ENCODE data around the gene ZNF341.

Gene ZNF341

DNA sequence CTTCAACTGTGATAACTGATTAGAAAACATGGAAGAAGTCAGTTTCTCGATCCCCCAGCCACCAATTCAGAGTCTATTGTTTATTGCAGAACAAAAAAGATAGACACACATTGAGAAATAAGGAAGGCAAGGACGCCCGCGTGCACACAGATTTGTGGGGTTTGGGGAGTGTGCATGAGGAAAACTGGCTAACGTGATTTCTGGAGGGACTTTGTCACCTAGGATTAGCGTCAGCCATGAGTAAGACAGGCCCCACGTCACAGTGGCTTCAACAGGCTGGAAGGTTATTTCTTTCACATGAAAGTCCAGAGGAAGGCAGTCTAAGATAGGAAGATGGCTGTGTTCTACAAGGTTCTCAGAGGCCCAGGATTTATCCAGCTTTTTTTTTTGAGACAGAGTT lies 7.7 kb downstream of the ZNF341 start:
- ChIA-PET CTCF (no interaction called here), POLR2A (no interaction called here)
- no peaks in the 10 kb centered on the region for H3K4me1 ChIP-seq (ENCODE audit: control insufficient read depth, insufficient read depth, low read length)
- H3K36me3 ChIP-seq (ENCODE audit: control insufficient read depth in 2 of 2, insufficient read depth in 1 of 2, low read length in 2 of 2) = no peaks in the 10 kb centered on the region
- no peak overlapping the region for H3K4me3 ChIP-seq (ENCODE audit: low read depth, low read length)
- no peaks in the 10 kb centered on the region for H3K9me3 ChIP-seq (ENCODE audit: control insufficient read depth, insufficient read depth, low read depth, low read length)
- no peak overlapping the region for H3K27ac ChIP-seq (ENCODE audit: extremely low read depth, low read depth, low read length)
- TF ChIP-seq ZBTB11 (tag by site-specific recombination; conservative IDR thresholded peaks at IDR 0.05; ENCODE audit: low read depth) = no peak
- no peak for TF ChIP-seq PRDM1 (tag by site-specific recombination; IDR thresholded peaks at IDR 0.05)
- no peak for TF ChIP-seq ZNF580 (tag by site-specific recombination; IDR thresholded peaks at IDR 0.05)
- no peak for TF ChIP-seq ZBTB6 (tag by site-specific recombination; IDR thresholded peaks at IDR 0.05)
- TF ChIP-seq ZNF585B (tag by site-specific recombination; IDR thresholded peaks at IDR 0.05) = no peak
- no peak for TF ChIP-seq GLIS1 (tag by site-specific recombination; IDR thresholded peaks at IDR 0.05)
- TF ChIP-seq ZNF596 (tag by site-specific recombination; IDR thresholded peaks at IDR 0.05) = no peak
- TF ChIP-seq ZNF354C (tag by site-specific recombination; IDR thresholded peaks at IDR 0.05; ENCODE audit: borderline replicate concordance, low read depth) = no peak
- TF ChIP-seq, protein P1, sequence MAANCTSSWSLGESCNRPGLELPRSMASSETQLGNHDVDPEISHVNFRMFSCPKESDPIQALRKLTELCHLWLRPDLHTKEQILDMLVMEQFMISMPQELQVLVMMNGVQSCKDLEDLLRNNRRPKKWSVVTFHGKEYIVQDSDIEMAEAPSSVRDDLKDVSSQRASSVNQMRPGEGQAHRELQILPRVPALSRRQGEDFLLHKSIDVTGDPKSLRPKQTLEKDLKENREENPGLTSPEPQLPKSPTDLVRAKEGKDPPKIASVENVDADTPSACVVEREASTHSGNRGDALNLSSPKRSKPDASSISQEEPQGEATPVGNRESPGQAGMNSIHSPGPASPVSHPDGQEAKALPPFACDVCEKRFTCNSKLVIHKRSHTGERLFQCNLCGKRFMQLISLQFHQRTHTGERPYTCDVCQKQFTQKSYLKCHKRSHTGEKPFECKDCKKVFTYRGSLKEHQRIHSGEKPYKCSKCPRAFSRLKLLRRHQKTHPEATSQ (tag by site-specific recombination; IDR thresholded peaks at IDR 0.05) = no peak
- TF ChIP-seq CTCF (tag by site-specific recombination; IDR thresholded peaks at IDR 0.05) = no peak
- no peak for TF ChIP-seq ZNF248 (tag by site-specific recombination; IDR thresholded peaks at IDR 0.05)
- TF ChIP-seq, protein P2, sequence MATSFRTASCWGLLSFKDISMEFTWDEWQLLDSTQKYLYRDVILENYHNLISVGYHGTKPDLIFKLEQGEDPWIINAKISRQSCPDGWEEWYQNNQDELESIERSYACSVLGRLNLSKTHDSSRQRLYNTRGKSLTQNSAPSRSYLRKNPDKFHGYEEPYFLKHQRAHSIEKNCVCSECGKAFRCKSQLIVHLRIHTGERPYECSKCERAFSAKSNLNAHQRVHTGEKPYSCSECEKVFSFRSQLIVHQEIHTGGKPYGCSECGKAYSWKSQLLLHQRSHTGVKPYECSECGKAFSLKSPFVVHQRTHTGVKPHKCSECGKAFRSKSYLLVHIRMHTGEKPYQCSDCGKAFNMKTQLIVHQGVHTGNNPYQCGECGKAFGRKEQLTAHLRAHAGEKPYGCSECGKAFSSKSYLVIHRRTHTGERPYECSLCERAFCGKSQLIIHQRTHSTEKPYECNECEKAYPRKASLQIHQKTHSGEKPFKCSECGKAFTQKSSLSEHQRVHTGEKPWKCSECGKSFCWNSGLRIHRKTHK (tag by site-specific recombination; IDR thresholded peaks at IDR 0.05) = no peak
- no peak for TF ChIP-seq ZNF549 (tag by site-specific recombination; IDR thresholded peaks at IDR 0.05)
- TF ChIP-seq ZBTB8A (tag by site-specific recombination; IDR thresholded peaks at IDR 0.05) = no peak
- TF ChIP-seq EGR2 (tag by site-specific recombination; IDR thresholded peaks at IDR 0.05; ENCODE audit: low read depth) = no peak
- TF ChIP-seq MZF1 (tag by site-specific recombination; IDR thresholded peaks at IDR 0.05; ENCODE audit: borderline replicate concordance) = no peak
- TF ChIP-seq ZNF76 (tag by site-specific recombination; IDR thresholded peaks at IDR 0.05; ENCODE audit: borderline replicate concordance, low read depth) = no peak
- TF ChIP-seq ZNF48 (tag by site-specific recombination; IDR thresholded peaks at IDR 0.05) = no peak

Measured in HEK293 (cell line).